Measurements from ENCODE around the gene NR4A1.

The NR4A1 gene

DNA sequence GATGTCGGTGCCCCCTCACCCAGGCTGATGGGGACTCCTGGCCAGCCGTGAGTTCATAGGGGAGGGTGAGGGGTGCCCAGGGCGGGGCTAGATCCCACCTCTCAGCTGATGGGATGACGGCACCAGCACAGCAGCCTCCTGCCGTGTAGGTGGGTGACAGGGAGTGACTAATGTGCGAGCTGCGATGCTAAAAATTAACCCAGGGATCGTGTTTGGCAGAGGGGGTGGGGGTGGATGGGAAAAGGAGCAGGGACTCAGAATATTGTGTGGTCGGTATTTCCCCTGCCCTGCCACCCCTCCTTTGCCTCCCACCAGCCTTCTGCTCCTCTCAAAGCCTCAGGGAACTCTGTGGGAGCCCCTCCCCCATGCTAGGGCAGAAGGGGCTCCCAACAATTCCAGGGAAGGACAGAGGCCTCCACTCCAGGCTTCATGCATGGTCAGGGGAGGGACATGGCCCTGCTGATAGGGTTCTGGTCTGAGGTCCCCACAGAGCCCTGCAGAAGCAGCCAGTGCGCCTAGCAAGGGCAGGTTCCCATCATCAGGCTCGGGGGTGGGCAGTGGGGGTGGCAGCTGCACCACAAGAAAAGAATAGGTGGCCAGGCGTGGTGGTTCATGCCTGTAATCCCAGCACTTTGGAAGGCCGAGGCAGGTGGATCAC is 32.0 kb upstream of the NR4A1 start:
- DNase-seq: no peak

DNA sequence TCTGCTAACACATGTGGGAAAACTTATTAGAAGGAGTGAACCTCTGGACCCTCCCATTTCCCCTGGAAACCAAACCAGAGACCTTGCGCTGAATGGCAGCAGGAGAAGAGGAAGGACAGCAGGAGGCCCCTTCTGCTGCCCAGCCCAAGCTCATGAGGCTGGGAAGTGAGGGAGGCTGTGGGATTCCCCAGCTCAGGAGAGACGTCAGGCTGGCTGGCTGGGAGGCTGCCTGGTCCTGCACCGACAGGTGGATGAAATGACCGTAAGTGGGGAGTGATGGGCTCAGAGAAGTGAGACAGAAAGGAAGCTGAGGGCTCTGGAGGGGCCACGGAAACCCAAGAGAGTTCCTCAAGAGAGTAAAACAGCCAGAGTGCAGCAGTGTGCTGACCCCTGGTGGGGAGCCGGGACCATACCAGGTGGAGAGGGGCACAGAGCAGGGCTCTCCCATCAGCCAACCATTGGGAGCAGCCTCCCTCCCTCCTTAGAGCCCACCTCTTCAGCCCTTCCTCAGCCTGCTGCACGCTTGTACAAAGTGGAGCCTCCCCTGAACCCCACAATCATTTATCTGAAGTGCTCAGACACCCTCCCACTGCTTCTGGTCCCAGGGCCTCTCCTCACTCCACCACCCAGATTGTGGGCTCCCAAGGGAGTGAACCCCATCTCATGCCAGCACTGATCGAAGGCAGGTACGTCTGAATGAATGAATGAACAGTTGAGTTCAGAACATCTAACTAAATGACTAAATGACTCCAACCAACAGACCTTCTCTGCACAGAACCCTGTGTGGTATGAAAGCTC is 30.5 kb upstream of the NR4A1 start:
- no peak for DNase-seq

DNA sequence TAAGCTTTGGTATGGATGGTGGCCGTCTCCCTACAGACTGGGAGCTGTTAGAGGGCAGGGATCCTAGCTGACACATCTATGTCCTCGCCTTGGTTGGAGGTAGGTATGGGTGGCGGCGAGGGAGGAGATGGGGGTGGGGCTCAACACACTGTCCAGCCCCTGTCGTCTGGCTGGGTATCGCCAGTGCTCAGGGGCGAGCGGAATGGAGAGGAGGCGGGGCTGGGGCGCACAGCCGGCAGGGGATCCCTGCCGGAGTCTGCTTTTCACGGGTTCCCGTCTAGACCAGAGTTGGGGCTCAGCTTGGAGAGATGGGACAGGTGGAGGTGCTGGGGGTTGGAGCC is 28.4 kb upstream of the NR4A1 start:
- DNase-seq: no peak

DNA sequence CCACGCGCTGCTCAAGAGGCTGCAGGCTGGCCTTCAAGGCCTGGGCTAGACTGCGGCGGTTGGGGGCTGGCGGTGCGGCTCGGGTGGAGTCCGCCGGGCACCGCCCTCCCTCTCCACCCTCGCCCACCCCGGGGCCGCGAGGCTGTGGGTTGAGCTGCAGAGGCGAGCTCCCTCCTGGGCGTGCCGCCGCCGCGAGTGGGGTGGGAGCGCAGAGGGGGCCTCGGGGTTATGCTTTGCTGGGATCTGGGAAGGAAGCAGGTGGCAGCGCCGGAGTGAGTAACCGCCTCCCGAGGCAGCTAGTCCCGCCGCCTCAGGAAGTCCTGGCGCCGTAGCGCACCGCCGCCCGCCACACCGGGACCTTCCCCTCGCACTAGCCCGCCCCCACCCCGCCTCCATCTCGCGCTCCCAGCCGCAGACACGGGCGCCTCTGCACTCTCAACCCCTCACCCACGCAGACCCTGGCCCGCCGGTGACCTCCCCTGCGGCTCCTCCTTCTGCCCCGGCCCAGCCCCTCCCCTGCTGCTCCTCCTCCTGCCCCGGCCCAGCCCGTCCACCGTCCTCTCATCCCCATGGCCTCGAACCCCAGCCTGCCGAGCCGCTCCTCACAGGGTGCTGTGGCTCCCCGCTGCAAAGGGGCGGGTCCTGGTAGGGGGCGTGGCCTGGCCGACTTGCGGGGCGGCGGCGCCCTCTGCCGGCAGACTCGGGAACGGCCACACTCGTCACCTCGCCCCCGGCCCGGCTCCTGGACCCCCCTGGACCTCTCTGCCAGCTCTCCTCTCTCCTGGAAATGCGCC is 27.9 kb upstream of the NR4A1 start:
- no peak for DNase-seq

DNA sequence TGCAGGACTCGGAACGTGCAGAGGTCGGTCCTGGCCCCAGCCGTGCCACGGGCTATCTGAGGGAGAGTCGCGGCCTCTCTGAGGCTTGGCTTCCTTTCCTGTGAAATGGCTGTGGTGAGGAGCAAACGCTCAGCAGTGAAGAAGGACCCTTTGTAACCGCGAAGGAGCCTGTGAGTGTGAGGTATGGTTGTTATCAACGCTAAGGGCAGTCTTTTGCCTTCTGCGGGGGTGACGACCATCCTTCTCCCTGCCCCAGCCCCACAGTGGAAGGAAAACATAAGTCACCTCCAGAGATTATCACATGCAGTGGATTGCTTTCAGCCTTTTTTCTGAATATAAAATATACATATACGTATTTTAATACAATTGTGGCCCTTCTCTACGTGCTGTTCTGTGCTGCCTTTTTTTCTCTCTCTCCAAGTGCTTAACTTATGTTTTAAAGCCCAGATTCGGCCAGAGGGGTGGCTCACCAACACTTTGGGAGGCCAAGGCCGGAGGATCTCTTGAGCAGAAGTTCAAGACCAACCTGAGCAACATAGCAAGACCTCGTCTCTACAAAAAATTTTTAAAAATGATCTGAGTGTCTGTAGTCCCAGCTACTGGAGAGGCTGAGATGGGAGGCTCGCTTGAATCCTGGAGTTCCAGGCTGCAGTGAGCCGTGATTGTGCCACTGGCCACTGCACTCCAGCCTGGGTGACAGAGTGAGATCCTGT is 27.1 kb upstream of the NR4A1 start:
- DNase-seq: no peak

DNA sequence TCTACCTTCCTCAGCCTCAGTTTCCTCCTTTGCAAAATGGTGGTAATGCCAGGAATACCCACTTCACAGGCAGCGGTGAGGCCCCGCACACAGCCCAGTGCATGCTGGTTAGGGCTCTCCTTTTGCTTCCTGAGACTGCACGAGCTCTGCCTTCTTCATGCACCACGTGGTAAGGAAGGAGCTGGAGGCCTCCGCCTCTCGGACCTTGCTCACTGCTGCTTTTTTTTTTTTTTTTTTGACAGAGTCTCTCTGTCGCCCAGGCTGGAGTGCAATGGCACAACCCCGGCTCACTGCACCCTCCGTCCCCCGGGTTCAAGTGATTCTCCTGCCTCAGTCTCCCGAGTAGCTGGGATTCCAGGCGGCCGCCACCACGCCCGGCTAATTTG is 26.4 kb upstream of the NR4A1 start:
- no peak for DNase-seq

DNA sequence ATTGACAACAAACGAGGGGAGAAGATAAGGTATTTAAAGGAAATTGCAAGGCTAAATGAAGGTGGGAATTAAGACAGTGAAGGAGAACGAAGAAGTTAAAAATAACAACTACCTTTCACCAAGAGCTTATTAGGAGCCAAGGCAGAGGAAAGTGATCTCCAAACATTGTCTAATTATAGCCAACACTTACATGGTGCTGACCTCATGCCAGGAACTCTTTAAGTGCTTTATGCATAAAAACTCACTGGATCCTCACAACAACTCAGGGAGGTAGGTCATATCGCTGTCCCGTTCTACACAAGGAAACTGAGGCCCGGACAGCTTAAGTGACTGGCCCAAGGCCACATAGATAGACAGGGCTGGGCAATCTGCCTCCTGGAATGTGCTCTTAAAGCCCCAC is 25.0 kb upstream of the NR4A1 start:
- no peak for DNase-seq

DNA sequence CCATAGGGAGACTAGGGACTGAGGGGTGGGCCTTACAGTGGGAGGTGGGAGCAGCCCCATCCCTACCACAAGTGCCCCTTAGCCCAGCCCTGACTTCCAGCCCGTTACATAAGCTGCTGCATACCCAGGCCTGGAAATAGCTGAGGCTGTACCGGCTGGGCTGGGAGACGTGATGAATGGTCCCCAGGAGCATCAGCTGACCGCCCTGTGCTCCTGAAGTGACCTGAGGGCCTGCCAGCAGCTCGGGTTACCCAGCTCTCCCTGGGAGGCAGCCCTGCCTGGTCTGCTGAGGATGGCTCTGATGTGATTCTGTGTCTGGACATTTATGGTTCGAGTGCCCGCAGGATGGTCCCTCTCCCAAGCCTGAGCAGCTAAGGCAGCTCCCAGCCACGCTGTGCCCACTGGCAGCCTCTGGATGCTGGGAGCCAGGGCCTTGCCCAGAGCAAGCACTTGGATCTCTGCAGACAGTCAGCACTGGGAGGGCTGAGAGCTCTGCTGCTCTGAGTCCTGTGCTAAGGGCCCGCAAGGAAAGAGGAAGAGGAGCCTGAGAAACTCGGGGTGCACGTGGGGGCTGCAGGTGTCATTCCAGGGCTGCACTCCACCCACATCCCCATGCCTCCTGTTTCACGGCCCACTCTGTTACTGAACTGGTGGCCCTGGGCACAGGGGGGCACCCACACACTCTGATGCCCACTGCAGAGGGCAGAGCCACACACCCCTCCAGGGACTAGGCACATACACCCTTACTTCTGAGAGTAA is 24.0 kb upstream of the NR4A1 start:
- DNase-seq: no peak

DNA sequence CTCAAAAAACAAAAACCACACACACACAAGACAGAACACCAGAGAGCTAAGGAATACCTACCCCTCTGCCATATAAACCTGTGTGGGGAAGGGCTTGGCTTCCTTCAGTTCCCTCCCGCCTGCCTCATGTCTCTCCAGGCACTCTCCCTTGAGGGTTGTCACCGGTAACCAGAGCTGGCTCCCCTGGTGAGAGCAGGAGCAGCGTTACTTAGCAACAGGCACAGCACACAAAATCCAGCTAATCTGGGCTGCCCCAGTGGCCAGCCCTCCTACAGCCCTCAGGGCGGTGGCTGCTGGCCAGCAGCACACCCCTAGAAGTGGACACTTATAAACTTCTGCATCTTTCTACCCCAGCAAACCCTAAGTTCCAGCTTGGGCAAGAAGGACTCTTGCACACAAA is 21.6 kb upstream of the NR4A1 start:
- no peak for DNase-seq

DNA sequence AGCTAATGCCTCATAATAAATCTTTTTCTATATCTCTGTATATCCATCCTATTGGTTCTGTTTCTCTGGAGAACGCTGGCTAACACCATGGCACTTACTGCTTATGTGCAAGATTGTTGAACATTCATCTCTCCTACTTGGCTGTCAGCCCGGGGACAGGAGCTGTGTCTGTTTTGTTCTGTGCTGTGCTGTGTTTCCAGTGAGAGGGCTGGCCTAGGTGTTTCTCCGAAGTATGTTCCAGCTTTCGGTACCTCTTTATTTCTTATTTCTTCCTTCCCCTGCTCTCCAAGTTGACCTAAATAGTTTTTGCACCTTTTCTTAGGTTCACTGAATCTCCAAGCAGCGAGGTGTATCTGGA is 18.8 kb upstream of the NR4A1 start:
- peak; percentile 10 for DNase-seq

DNA sequence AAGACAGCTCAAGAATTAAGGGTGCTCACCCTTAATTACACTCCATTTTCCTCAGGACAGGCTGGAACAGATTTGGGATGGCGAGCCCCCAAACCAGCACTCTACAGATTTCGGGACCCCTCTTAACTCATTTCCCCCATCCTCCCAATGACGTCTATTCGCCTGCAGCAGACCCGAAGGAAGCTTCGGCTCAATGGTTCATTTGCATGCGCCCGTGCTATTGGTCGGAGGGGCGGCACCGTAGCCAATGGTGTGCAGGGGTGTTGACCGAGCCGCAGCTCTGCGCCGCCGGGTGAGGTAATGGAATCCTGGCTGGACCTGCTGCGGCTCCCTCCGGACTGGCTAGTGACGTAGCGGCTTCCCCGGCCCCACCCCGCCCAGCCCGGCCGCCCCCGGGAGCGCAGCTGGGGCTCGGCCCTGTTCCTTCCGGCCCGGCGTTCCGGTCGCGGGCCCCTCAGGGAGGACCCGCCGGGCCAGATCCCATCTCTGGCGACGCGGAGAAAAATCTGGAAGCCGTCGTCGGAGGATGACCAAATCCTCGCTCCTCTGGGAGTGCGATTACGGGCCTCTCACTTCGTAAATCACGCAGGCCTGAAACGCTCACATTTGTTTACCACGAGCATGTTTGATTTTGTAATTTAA is 18.3 kb upstream of the NR4A1 start:
- peak; percentile 94 for DNase-seq

DNA sequence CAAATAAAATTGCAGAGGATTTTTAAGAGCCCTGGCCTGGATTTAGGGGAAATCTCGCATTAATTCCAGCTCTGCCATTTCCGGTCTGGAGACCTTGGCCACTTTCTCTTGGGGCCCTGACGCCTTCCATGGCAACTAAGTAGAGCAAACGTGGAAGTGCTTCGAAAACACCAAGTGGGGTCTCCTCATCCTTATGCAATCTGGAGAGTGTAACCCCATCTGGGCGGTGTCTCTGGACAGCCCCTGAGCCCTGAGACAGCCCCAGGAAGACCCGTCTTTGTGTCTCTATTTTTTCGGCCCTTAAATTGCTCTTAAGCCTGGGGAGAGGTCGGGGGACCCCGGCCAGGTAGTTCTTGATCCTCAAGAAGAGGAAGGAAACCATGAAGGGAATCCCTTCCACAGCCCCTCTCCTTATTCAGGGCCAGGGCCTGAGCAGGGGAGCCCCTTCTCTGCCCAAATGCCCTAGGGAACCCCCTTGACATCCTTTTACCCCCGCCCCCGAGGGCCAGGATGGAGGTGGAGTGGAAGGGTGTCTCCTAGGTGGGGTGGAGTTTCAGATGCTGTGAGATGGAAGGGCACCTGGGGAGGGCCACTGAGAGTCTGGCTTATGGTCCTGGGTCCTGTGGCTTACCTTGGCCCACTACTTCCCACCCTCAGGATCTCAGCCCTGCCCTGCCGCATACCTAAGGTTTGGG is 17.6 kb upstream of the NR4A1 start:
- DNase-seq: no peak

DNA sequence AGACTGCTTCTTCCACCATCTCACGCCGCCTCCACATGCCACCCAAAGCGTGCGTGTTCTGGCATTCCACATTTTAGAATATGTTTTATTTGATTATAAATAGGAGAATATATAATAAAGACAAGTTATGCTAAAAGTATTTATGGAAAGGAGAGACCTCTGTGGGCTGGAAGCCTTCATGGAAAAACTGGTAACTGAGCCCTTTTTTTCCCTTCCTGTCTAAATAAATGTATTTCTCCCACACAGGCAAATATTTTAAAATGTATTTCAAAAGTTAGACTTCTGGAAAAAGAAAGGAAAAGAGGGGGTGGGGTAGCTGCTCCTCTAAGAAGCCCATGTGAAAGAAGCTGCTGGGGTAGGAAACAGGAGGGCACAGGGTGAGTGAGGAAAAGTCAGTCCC is 16.1 kb upstream of the NR4A1 start:
- no peak for DNase-seq

DNA sequence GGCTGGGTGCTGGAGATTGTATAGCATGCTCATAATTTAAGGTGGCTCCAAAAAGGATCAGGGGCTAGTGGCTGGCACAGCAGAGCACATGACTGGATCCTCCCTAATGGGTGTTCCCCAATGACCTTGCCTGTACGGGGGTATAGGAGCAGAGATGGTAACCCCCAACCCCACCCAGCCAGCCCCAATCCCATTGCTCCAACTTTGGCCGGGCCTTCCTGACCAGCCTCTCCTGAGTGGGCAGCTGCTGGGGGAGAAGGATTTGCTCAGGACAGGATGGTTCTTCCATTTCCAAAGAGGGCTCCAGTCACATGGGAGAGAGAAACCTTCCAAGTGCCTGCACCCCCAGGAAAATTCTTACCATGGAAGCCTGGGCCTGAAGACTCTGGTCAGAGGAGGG is 15.3 kb upstream of the NR4A1 start:
- no peak for DNase-seq

DNA sequence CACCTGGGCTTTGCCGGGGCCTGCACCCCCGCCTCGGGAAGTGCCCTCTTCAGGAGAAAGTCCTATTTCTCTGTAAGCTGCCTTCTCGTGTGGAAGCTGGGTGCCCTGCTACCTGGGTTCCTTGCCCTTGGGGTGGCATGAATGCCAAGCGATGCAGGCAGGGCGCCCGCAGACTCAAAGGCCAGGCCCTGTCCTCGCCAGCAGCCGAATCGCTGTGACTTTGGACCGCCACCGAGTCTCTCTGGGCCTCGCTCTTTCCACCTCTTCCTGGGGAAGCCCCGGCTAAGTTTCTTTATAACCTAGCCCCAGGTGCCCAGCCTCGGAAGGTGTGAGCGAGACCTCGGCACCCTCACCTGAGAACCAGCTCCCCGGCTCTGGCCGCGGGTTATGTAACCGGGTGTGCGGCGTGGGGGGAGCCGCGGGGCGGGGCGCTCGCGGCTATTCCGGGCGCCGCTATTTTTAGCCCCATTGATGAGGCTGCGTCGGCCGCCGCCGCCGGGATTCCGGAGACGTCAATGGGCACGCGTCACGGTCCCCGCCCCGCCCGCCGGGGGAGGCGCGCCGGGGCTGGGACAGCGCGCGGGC is 14.6 kb upstream of the NR4A1 start:
- no peak for DNase-seq

DNA sequence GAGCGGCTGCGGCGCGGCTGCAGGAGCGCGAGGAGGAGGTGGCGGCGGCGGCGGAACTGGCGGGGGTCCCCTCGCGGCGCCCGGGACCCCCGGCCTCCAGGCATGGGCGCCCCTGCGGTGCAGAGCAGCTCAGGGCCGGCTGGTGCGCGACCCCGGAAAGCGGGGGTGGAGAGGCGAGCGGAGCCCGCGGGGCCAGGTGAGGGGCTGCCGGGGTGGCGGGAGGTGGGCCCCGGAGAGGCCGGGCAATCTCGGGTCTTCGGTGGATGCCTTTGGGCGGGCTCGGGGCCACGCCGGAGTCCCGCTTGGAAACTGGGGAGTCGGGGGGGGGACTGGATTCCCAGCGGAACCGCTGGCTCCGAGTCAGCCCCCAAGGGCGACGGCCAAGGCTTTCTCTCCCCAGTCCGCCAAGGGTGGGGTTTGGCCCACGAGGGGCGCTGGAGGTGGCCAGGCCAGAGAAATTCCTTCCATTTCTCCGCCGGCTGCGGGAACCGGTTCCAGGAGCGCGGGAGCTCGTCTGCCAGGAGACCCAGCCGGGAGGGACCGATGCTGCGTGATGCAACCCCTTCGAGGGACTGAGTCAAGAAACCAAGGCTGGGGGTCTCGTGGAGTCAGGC is 13.9 kb upstream of the NR4A1 start:
- DNase-seq: no peak

DNA sequence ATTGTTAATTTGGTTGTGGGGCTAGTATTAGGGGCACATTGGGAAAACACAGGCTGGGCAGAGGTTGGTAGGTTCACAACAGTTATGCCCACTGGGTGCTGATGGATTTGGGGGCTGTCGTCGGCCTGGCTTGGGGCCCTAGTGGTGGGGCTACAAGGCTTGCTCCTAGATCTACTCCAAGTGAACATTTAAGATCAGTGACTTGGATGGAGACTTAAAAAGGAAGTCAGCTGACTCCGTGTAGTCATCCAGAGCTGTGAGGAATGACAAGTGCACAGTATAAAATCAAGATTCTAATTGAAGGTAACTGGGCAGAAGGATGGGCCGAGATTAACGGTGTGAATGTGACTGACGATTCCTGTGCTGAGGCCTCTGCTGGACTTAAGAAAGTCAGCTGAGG is 12.8 kb upstream of the NR4A1 start:
- no peak for DNase-seq

DNA sequence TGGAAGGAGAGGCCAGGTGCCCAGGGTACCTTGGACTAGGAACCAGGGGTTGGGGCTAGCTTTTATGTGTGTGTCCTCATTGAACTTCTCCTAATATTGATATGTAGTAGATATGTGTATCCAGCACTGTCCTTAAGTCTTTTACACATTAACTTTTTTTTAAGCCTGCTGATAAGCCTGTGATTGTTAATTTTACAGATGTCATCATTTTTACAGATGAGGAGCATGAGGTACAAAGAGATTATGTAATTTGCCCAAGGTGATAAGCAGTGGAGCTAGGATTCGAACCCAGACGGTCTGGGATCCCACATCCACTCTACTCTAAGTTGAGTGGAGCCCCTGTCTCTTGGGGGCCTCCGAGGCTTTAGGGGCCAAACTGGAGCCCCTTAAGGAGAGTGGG is 10.2 kb upstream of the NR4A1 start:
- no peak for DNase-seq

DNA sequence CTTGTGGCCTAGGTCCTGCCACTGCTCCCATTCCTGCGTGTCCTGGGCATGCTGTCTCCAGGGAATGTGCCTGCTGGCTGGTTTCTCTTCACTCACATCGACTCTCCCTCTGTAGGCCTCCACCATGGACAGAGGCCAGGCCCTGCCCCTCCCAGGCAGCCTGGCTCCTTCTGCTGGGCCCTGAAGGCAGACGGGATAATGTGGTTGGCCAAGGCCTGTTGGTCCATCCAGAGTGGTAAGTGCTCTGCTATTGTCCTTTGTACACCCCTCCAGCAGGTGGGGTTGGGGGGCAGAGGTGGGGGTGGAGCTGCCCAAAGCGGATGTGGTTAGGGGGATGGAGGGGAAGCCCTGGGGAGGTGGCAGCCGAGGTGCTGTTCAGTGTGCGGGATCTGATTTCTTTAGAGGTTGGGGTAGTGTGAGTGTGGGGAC is 9.5 kb upstream of the NR4A1 start:
- no peak for DNase-seq

DNA sequence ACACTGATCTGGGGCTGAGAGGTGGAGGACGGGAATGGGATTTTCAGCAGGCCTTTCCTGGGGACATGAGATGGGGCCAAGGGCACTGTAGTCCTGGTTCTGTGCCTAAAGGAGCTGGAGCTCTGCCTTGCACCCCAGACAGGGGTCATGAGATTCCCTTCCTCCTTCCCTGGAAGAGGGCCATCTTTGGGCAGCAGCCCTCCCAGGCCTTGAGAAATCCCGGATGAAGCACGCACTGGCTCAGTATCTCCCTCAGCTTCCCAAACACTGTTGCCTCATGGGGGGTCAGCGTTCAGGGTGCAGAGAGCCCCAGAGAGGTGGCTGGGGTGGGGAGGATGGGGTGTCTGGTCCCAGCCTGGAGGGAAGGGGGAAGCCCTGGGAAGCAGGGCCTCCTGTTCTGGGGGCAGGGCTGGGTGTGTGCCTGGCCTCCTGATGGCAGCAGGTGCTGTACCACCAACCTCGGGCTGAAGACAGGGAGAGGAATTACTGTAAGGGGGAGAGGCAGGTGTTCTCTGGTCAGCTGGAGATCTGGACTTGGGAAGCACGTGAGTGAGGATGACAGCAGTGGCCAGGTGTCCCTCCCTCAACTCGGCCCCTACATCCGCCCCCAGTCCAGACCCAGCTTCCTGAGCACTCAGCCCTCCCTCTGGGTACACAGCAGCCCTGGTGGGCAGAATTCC is 8.4 kb upstream of the NR4A1 start:
- no peak for DNase-seq
